NCI-H526 treated with DMSO at 0.1 percent for 48 hours (cell line): Measurements from ENCODE around the gene KRTAP10-7.
"Not testable (repeated sequence)": the region's sequence is repeated elsewhere in the genome, so short reads cannot be mapped to it uniquely, and the experiment has no call there.

Experiments used
- DNase-seq: peaks from one replicate; lab custom pipeline; 2025; lab: John Stamatoyannopoulos, UW

KRTAP10-7 gene

GRCh38 chr21:44636209-44637017 lies 36.0 kb downstream of the KRTAP10-7 start:
- DNase-seq, result no peak

- no peak for DNase-seq
These were observed 36.8 kb downstream of the KRTAP10-7 start, which contains the start of gene KRTAP10-10 for GRCh38 chr21:44637018-44637850. TSS of gene KRTAP10-10 (plus strand) at chr21:44637356. CDS start at chr21:44637418, 62 bp downstream.

- not testable (repeated sequence) for DNase-seq
These were observed 37.5 kb downstream of the KRTAP10-7 start for GRCh38 chr21:44637851-44638348.

- DNase-seq, result not testable (repeated sequence)
These were observed 38.3 kb downstream of the KRTAP10-7 start for GRCh38 chr21:44638506-44639330.

GRCh38 chr21:44639331-44639655 lies 38.9 kb downstream of the KRTAP10-7 start:
- no peak for DNase-seq

- DNase-seq, result no peak
These were observed 40.4 kb downstream of the KRTAP10-7 start for GRCh38 chr21:44640761-44641160.

- DNase-seq, result no peak
These were observed 43.4 kb downstream of the KRTAP10-7 start for GRCh38 chr21:44643741-44644310.

- DNase-seq, result no peak
These were observed 44.5 kb downstream of the KRTAP10-7 start for GRCh38 chr21:44644878-44645277.

GRCh38 chr21:44646366-44647221 lies 46.2 kb downstream of the KRTAP10-7 start, which contains the start of gene KRTAP10-11:
TSS of gene KRTAP10-11 (plus strand) at chr21:44646414. CDS start at chr21:44646459, 45 bp downstream.
- DNase-seq, result not testable (repeated sequence)

GRCh38 chr21:44647222-44647552 lies 46.8 kb downstream of the KRTAP10-7 start:
- no peak for DNase-seq

GRCh38 chr21:44648557-44649311 lies 48.3 kb downstream of the KRTAP10-7 start:
- no peak for DNase-seq

GRCh38 chr21:44649521-44650100 lies 49.2 kb downstream of the KRTAP10-7 start:
- DNase-seq, result no peak

GRCh38 chr21:44650265-44650972 lies 50.0 kb downstream of the KRTAP10-7 start:
- no peak for DNase-seq

- no peak for DNase-seq
These were observed 50.7 kb downstream of the KRTAP10-7 start for GRCh38 chr21:44650973-44651675.
